ENCODE results near the gene HOXA6. TPM values are rescaled to one million over a fixed set of nuclear protein-coding genes. Genes with fewer than 3 reads are reported as not detected.

Gene HOXA6
- total and polyA plus RNA-seq, 2 of the 4 experiments (the other 2 are of a cell fraction): 1.4 to 1.8 TPM

DNA sequence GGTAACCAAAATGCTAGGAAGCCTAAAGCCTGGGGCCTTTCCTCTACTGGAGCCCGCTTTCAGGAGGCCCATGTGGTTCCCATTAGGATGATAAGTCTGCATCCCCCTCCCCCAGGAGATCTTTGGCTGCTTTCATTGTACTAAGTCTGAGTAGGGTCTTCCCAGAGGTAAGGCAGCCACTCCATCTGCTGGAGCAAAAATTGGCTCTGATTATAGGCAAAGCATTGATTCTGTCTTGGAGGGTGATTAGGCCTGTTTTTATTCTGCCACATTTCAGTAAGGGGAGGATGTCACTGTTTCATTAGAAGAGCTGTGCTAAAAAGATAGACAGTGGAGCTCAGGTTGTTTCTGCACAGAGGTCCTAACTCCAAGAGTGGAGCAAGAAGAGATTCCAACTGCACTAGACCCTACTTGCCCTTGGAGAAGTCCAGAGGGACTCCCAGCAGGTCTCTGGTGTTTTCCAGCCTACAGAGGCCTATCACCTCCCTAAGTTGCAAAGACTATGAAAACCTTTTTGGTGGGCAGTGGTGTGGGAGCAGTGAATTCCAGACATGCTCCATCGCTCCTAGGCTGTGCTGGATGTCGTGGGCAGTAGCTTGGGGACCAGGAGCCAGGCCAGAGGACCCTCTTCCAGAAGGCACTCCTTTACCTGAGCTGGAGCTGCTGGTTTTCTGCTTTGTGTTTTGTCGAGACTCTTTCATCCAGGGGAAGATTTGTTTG lies 37.9 kb downstream of the HOXA6 start:
- H3K56ac ChIP-seq (ENCODE audit: extremely low read depth, insufficient read depth, low read length): 0 out of 2 replicates have a peak overlapping the region, but pooled peaks have one; percentile 26
- peak overlapping the region; percentile 98 for H3K27ac ChIP-seq (ENCODE audit: insufficient read depth, low read length)
- H2AFZ ChIP-seq (replicated peaks; ENCODE audit: low read length, poor library complexity): peak overlapping the region; percentile 24
- ATAC-seq (ENCODE audit: low read depth) (no peak), DNase-seq (peak; percentile 25)
- peak overlapping the region; percentile 92 for H3K9ac ChIP-seq (ENCODE audit: low read depth, low read length)
- no peaks in the 10 kb centered on the region for H3K27me3 ChIP-seq (ENCODE audit: control insufficient read depth, insufficient read depth, low read length)
- BruUV-seq (replicated peaks): no TSS peak
- peak overlapping the region; percentile 90 for H2BK120ac ChIP-seq (ENCODE audit: low read depth, low read length)
- peaks cover 36% of the 10 kb centered on the region for H3K4me1 ChIP-seq (ENCODE audit: control insufficient read depth, insufficient read depth, low read length)
- H4K8ac ChIP-seq (ENCODE audit: low read depth in 2 of 2, low read length in 2 of 2): peak overlapping the region; percentile 28 to 60; a peak in 2 of 4 replicates
- H3K9me3 ChIP-seq (ENCODE audit: control insufficient read depth, insufficient read depth, low read length): no peaks in the 10 kb centered on the region
- H3K18ac ChIP-seq (ENCODE audit: low read depth, low read length): peak overlapping the region; percentile 16; the same call in 1 of the 2 replicates
- H4K20me1 ChIP-seq (ENCODE audit: insufficient read depth, low read length): peaks cover 13% of the 10 kb centered on the region
- peak overlapping the region; percentile 90 for H3K14ac ChIP-seq (replicated peaks; ENCODE audit: low read depth, low read length)
- peak overlapping the region; percentile 68 for H4K91ac ChIP-seq (ENCODE audit: insufficient read depth, low read depth, low read length)
- peaks cover 0 to 37% of the 10 kb centered on the region in 2 experiments; a peak in 2 of 4 replicates for H3K79me1 ChIP-seq (ENCODE audit: low read depth in 1 of 2, low read length in 2 of 2)
- H2AK9ac ChIP-seq (replicated peaks; ENCODE audit: low read depth, low read length, poor library complexity): peak overlapping the region; percentile 11
- H2AK5ac ChIP-seq (ENCODE audit: low read depth, low read length): peak overlapping the region; percentile 37; the same call in 1 of the 2 replicates
- H3K4ac ChIP-seq (ENCODE audit: low read depth, low read length): peak overlapping the region; percentile 92
- H3K23ac ChIP-seq (ENCODE audit: low read depth, low read length): peak overlapping the region; percentile 98
- H3K9me1 ChIP-seq (ENCODE audit: insufficient read depth, low read length): peaks cover 13% of the 10 kb centered on the region; the same call in 1 of the 2 replicates
- H2BK20ac ChIP-seq (ENCODE audit: low read depth, low read length): peak overlapping the region; percentile 50; the same call in 1 of the 2 replicates
- WGBS, 2 experiments (ENCODE audit: extremely low coverage in 2 of 2, insufficient read length in 1 of 2): 40% methylated on average over 2 of the region's 4 CpGs; no CpG with 5 or more reads in 1 of the 2 experiments
- H2BK15ac ChIP-seq (ENCODE audit: low read depth, low read length): peak overlapping the region; percentile 9; the same call in 1 of the 3 replicates
- ChIA-PET CTCF (no interaction called here), POLR2A (ENCODE audit: unreplicated experiment) (interaction anchor here (0.6 kb wide), 1 partner anchor 25 kb away, joined by 4 read pairs; no protein-coding TSS in a partner anchor)
- H3K4me3 ChIP-seq (ENCODE audit: insufficient read depth, low read depth, low read length): no peak overlapping the region
- dilution Hi-C loops (cut with HindIII; ENCODE audit: low sequenced_read_pairs, unreplicated experiment) (no loop called here), intact Hi-C loops (cut with micrococcal nuclease) (no loop called here), in situ Hi-C loops (cut with MboI; ENCODE audit: low sequenced_read_pairs) (loop anchor here (10.0 kb wide), 1 partner anchor 915 kb away; no protein-coding TSS in a partner anchor)
- peak overlapping the region; percentile 36; the same call in 1 of the 2 replicates for H4K5ac ChIP-seq (ENCODE audit: low read depth, low read length)
- H3K4me2 ChIP-seq (ENCODE audit: low read depth, low read length): peak overlapping the region; percentile 59; the same call in 1 of the 2 replicates
- peaks cover 9% of the 10 kb centered on the region; the same call in 1 of the 2 replicates for H3K36me3 ChIP-seq (ENCODE audit: control insufficient read depth, insufficient read depth, low read length)
- H2BK5ac ChIP-seq (ENCODE audit: low read depth, low read length, poor library complexity, severe bottlenecking): peak overlapping the region; percentile 95
- TF ChIP-seq MAFK (IDR thresholded peaks at IDR 0.05; ENCODE audit: low read depth, low read length) (no peak), FOS (IDR thresholded peaks at IDR 0.05; ENCODE audit: low read depth, low read length) (no peak), RAD21 (IDR thresholded peaks at IDR 0.05; ENCODE audit: low read length) (no peak), CEBPB (IDR thresholded peaks at IDR 0.05; ENCODE audit: low read depth, low read length) (no peak), POLR2A (IDR thresholded peaks at IDR 0.05; ENCODE audit: low read depth, low read length) (no peak), CHD1 (IDR thresholded peaks at IDR 0.05; ENCODE audit: low read depth, low read length) (no peak), NFE2L2 (IDR thresholded peaks at IDR 0.05; ENCODE audit: low read depth, low read length) (no peak), CTCF (conservative IDR thresholded peaks at IDR 0.05; ENCODE audit: low read depth, low read length) (no peak), BHLHE40 (IDR thresholded peaks at IDR 0.05; ENCODE audit: low read depth, low read length) (no peak), RCOR1 (IDR thresholded peaks at IDR 0.05; ENCODE audit: insufficient replicate concordance, low read length) (no peak), SMC3 (IDR thresholded peaks at IDR 0.05; ENCODE audit: low read depth, low read length) (no peak), ELK1 (IDR thresholded peaks at IDR 0.05; ENCODE audit: borderline replicate concordance, low read depth, low read length) (no peak), MAZ (IDR thresholded peaks at IDR 0.05; ENCODE audit: borderline replicate concordance, low read depth, low read length) (no peak)
- TF ChIP-seq, protein P1, sequence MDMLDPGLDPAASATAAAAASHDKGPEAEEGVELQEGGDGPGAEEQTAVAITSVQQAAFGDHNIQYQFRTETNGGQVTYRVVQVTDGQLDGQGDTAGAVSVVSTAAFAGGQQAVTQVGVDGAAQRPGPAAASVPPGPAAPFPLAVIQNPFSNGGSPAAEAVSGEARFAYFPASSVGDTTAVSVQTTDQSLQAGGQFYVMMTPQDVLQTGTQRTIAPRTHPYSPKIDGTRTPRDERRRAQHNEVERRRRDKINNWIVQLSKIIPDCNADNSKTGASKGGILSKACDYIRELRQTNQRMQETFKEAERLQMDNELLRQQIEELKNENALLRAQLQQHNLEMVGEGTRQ (IDR thresholded peaks at IDR 0.05; ENCODE audit: low read depth, low read length): no peak
